BE2C (cell line): ENCODE measurements around the gene PPP2R2B.
"Not testable (repeated sequence)": the region's sequence is repeated elsewhere in the genome, so short reads cannot be mapped to it uniquely, and the experiment has no call there.

Experiments used
- DNase-seq: peaks from one replicate; pipeline ENCODE4 v3.0.0-alpha.2; 2020
- H3K27me3 ChIP-seq: fragments of 250-450 bp; sonication (Bioruptor Pico); 2 replicates; pipeline ENCODE4 v1.5.1; 2020; ENCODE audit warnings: mild to moderate bottlenecking
- H3K36me3 ChIP-seq: fragments of 250-450 bp; sonication (Bioruptor Pico); 2 replicates; pipeline ENCODE4 v1.5.1; 2020; ENCODE audit warnings: mild to moderate bottlenecking
- H3K4me1 ChIP-seq: fragments of 250-450 bp; sonication (Bioruptor Pico); 2 replicates; pipeline ENCODE4 v1.5.1; 2020
- H3K4me3 ChIP-seq: 2 replicates; pipeline ENCODE4 v1.5.1; 2011; ENCODE audit warnings: low read depth, low read length
- H3K9me3 ChIP-seq: fragments of 250-450 bp; sonication (Bioruptor Pico); 2 replicates; pipeline ENCODE4 v1.5.1; 2020
- TF ChIP-seq, protein P1 (sequence below): IDR thresholded peaks from 2 replicates; pipeline ENCODE4 v1.5.1; 2012; ENCODE audit warnings: mild to moderate bottlenecking, low read depth, low read length

The PPP2R2B gene

GRCh38 chr5:146562461-146562860 is 316.1 kb downstream of the PPP2R2B start:
- no peak for DNase-seq
- TF ChIP-seq, protein P1, sequence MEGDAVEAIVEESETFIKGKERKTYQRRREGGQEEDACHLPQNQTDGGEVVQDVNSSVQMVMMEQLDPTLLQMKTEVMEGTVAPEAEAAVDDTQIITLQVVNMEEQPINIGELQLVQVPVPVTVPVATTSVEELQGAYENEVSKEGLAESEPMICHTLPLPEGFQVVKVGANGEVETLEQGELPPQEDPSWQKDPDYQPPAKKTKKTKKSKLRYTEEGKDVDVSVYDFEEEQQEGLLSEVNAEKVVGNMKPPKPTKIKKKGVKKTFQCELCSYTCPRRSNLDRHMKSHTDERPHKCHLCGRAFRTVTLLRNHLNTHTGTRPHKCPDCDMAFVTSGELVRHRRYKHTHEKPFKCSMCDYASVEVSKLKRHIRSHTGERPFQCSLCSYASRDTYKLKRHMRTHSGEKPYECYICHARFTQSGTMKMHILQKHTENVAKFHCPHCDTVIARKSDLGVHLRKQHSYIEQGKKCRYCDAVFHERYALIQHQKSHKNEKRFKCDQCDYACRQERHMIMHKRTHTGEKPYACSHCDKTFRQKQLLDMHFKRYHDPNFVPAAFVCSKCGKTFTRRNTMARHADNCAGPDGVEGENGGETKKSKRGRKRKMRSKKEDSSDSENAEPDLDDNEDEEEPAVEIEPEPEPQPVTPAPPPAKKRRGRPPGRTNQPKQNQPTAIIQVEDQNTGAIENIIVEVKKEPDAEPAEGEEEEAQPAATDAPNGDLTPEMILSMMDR = no peak
- no peaks in the 10 kb centered on the region for H3K36me3 ChIP-seq
- H3K9me3 ChIP-seq = no peaks in the 10 kb centered on the region
- peaks cover 6% of the 10 kb centered on the region; the same call in 1 of the 2 replicates for H3K4me1 ChIP-seq
- H3K4me3 ChIP-seq = no peak overlapping the region
- no peaks in the 10 kb centered on the region for H3K27me3 ChIP-seq

GRCh38 chr5:146561711-146562110 is 316.8 kb downstream of the PPP2R2B start:
- Histone ChIP-seq H3K36me3 (no peaks in the 10 kb centered on the region), H3K4me3 (no peak overlapping the region), H3K9me3 (no peaks in the 10 kb centered on the region), H3K4me1 (peaks cover 6% of the 10 kb centered on the region; the same call in 1 of the 2 replicates), H3K27me3 (no peaks in the 10 kb centered on the region)
- TF ChIP-seq, protein P1 = no peak
- no peak for DNase-seq

DNA sequence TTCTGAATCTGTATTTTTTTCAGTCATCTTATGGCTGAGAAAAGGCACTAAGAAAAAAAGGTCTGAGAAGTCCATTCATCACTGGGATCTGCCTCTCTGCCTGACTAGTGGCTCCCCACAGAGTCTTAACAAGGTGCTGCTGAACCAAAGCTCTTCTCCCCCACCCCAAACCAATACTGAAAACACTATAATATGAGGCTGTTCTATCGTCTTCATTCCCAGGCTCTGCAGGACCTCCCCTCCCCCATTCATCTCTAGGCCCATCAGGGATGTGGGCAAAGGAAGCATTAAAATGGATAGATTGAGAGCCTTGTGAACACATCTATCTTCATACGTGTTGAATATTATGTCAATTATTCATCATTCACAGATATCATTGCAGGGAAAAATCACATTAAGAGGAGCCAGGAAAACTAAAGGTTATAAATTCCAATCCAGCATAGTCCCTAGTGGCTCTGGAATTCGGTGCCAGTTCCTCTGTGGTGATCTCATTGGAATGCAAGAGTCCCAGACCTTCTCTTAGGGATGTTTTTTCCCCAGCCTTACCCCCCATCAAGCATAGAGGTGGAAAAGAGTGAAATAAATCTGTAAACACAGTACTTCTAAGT is 318.2 kb downstream of the PPP2R2B start:
- Histone ChIP-seq H3K4me3 (no peak overlapping the region), H3K36me3 (no peaks in the 10 kb centered on the region), H3K27me3 (no peaks in the 10 kb centered on the region), H3K4me1 (peaks cover 2% of the 10 kb centered on the region; the same call in 1 of the 2 replicates), H3K9me3 (no peaks in the 10 kb centered on the region)
- TF ChIP-seq, protein P1 = no peak
- no peak for DNase-seq

DNA sequence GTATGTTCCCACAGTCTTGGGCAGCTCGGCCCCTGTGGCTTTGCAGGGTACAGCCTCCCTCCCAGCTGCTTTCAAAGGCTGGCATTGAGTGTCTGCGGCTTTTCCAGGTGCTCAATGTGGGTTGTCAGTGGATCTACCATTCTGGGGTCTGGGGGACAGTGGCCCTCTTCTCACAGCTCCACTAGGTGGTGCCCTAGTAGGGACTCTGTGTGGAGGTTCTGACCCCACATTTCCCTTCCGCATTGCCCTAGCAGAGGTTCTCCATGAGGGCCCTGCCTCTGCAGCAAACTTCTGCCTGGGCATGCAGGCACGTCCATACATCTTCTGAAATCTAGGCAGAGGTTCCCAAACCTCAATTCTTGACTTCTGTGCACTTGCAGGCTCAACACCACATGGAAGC is 321.7 kb downstream of the PPP2R2B start:
- TF ChIP-seq, protein P1 = peak; percentile 34; the same call in 1 of the 2 replicates
- H3K36me3 ChIP-seq, H3K4me3 ChIP-seq, H3K4me1 ChIP-seq, H3K27me3 ChIP-seq, DNase-seq, H3K9me3 ChIP-seq: not testable (repeated sequence)

DNA sequence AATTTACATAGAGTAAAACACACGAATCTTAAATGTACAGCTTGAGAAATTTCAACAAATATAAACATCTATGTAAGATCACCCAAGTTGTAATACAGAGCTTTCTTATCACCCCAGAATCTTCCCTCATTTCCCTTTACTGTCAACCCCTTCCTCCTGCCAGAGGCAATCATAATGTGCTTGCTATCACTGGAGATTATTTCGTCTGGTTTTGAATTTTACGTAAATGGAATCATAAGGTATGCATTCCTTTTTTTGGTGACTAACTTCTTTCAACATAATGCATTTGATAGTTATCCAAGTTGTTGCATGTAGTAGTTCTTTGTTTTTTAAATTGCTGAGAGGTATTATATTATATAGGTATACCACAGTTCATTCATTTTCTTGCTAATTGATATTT is 325.1 kb downstream of the PPP2R2B start:
- no peaks in the 10 kb centered on the region for H3K9me3 ChIP-seq
- DNase-seq = no peak
- no peaks in the 10 kb centered on the region for H3K27me3 ChIP-seq
- TF ChIP-seq, protein P1 = no peak
- H3K4me3 ChIP-seq = no peak overlapping the region
- H3K4me1 ChIP-seq = no peaks in the 10 kb centered on the region
- H3K36me3 ChIP-seq = no peaks in the 10 kb centered on the region

- TF ChIP-seq, protein P1 = no peak
- H3K9me3 ChIP-seq = no peaks in the 10 kb centered on the region
- DNase-seq = no peak
- H3K4me1 ChIP-seq = no peaks in the 10 kb centered on the region
- no peaks in the 10 kb centered on the region for H3K27me3 ChIP-seq
- no peaks in the 10 kb centered on the region for H3K36me3 ChIP-seq
- H3K4me3 ChIP-seq = no peak overlapping the region
Measured at GRCh38 chr5:146549615-146550014, 328.9 kb downstream of the PPP2R2B start.
